GM18526 (cell line): ENCODE data around the gene ANP32B.

ENCODE experiments used
- POLR2A ChIP-seq: IDR thresholded peaks from 3 replicates; pipeline ENCODE4 v1.6.1; 2011; ENCODE audit not compliant: insufficient read length; ENCODE audit errors: extremely low read depth

ANP32B gene

GRCh38 chr9:97962136-97962535, 21.0 kb upstream of the ANP32B start:
- TF ChIP-seq POLR2A: no peak

- no peak for TF ChIP-seq POLR2A
Observed at GRCh38 chr9:97962575-97962974, 20.6 kb upstream of the ANP32B start.

- no peak for TF ChIP-seq POLR2A
Observed at GRCh38 chr9:97963232-97963631, 19.9 kb upstream of the ANP32B start.

- TF ChIP-seq POLR2A: no peak
Observed at GRCh38 chr9:97964901-97965300, 18.2 kb upstream of the ANP32B start.

- no peak for TF ChIP-seq POLR2A
Observed at GRCh38 chr9:97966493-97966892, 16.6 kb upstream of the ANP32B start.

GRCh38 chr9:97969014-97969413, 14.1 kb upstream of the ANP32B start:
- no peak for TF ChIP-seq POLR2A

GRCh38 chr9:97970165-97970564, 13.0 kb upstream of the ANP32B start:
- no peak for TF ChIP-seq POLR2A

- no peak for TF ChIP-seq POLR2A
Observed at GRCh38 chr9:97972753-97973152, 10.4 kb upstream of the ANP32B start.

- TF ChIP-seq POLR2A: no peak
Observed at GRCh38 chr9:97975376-97975775, 7.8 kb upstream of the ANP32B start.

- no peak for TF ChIP-seq POLR2A
Observed at GRCh38 chr9:97978371-97979130, 4.6 kb upstream of the ANP32B start.

- TF ChIP-seq POLR2A: no peak
Observed at GRCh38 chr9:97979788-97980478, 3.2 kb upstream of the ANP32B start.

- TF ChIP-seq POLR2A: no peak
Observed at GRCh38 chr9:97980479-97980803, 2.7 kb upstream of the ANP32B start.

GRCh38 chr9:97980918-97981845, 2.0 kb upstream of the ANP32B start:
- no peak for TF ChIP-seq POLR2A

GRCh38 chr9:97981846-97982682, 1.1 kb upstream of the ANP32B start:
- TF ChIP-seq POLR2A: no peak
